GOT3 (cell line): ENCODE measurements around the gene ACBD3.

Experiments used
- DNase-seq: peaks from one replicate; lab custom pipeline; 2025; ENCODE audit warnings: mixed read lengths; lab: John Stamatoyannopoulos, UW

Gene ACBD3

DNA sequence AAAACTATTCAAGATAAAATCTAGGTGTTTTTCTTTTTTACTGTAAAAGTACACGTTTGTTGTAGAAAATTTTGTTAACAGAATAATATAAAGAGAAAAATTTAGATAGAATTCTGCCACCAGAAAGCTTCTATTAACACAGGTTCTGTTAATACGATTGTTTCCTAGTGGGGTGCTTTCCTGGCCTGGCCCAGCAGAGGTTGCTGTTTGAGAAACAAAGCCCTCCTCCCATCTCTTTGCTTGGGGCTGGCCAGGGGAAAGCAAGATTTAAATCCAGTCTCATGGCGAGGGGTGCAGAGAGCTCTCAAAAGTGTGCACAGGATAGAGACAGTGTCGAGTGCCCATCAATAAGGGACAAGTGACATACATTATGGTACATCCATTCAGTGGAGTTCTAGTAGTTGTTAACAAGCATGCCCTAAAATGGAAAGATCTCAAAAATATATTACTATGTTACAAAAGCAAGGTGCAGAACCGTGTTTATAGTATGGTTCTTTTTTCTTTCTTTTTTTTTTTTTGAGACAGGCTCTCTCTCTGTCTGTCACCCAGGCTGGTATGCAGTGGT is 14.6 kb upstream of the ACBD3 start:
- no peak for DNase-seq

DNA sequence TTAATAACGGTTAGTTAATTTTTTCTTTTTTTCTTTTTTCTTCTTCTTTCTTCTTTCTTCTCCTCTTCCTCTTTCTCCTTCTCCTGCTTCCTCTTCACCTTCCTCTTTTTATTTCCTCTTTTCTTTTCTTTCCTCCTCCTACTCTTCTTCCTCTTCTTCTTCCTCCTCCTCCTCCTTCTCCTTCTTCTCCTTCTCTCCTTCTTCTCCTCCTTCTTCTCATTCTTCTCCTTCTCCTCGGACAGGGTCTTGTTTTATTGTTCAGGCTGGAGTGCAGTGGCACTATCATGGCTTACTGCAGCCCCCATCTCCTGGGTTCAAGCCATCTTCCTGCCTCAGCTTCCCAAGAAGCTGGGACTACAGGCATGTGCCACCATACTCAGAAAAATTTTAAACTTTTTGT is 13.4 kb upstream of the ACBD3 start:
- DNase-seq = no peak

DNA sequence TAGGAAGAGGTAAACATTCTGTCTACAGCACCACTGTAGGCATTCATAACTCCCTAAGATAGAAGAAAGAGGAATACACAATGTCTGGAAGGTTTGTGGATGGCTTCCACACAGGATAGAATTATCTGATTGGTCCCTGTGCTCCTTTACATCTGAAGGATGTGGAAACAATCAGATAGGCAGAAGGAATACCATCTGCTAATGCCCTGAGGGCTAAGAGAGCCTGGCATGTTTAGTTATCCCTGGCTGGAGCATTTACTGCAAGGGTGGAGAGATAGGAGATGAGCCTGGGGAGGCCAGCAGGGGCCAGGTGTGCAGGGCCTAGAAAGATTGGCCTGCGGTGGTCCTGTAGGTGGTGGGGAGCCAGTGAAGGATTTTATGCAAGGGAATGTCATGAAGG is 8.6 kb upstream of the ACBD3 start:
- DNase-seq = no peak

DNA sequence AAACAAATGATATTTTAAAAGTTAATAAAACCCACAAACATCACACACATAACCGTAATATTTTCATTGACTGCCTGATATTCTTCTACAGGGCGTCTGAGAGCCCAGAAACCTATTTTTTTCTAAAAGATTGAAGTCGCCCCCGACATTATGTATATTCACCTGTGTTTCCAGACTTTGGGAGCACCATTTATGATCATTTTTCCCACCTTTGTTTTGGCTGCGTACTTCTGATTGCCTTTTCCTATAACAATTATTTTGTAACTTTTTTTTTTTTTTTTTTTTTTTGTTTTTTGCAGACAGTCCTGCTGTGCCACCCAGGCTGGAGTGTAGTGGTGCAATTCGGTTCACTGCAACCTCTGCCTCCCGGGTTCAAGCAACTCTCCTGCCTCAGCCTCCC is 839 bp upstream of the ACBD3 start:
- DNase-seq = no peak

- DNase-seq = no peak
Observed at GRCh38 chr1:226187019-226187322, 430 bp upstream of the ACBD3 start.

DNA sequence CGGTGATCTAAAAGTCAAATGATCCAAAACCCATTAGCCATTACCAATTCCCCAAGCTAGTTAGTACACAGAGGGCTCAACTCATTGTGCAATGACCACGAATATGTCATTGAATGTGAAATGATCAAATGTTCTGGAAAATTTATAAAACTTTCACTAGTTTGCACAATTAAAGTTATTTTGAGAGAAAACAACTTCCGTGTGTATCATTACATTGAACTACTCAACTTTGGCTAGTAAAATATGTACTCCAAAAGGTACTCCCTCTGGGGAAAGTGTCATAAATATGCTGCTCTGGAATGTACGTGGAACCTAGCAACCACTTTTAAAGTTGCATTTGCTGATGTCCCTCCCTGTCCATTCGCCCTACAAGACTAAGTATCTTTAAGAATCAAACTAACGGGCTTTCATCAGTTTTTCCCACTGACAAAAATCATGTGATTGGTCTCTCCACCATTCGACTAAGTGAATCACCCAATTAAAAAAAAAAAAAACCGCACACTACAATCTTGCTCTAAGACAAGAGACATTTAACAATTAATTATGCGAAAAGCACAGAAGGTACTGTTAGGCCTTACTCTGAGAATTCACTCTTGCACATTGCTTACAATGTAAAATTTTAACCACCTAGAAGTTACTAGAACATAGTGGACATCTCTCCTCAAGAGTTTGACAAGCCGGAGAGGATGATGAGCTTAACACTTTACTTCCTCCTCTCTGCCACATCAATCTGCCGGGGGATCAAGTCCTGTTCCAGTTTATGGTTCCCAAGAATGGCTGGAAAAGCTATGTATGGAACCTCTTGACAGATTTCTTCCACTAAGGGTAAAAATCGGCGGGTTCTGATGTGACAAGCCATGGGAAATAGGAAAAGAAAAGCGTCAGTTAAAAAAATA is 1.2 kb downstream of the ACBD3 start:
- DNase-seq = no peak

DNA sequence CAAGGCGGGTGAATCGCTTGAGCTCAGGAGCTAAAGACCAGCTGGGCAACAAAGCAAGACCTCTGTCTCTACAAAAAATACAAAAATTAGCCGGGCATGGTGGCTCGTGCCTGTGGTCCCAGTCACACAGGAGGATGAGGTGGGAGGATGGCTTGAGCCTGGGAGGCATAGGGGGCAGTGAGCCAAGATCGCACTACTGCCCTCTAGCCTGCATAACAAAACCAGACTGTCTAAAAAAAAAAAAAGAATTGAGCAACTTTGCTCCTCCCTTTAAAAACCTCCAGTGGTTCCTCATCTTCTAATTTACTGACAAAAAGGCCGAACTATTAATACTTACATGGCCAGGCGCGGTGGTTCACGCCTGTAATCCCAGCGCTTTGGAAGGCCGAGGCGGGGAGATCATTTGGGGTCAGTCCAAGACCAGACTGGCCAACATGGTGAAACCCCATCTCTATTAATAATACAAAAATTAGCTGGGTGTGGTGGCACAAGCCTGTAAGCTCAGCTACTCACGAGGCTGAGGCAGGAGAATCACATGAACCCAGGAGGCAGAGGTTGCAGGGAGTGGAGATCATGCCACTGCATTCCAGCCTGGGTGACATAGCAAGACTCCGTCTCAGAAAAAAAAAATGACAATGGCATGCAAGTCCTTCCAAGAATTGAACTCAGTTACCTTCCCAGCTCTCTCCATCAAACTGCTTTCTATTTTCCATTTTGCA is 4.4 kb downstream of the ACBD3 start:
- DNase-seq = no peak

- no peak for DNase-seq
Observed at GRCh38 chr1:226176870-226177269, 9.7 kb downstream of the ACBD3 start.

- DNase-seq = no peak
Observed at GRCh38 chr1:226172589-226172988, 14.0 kb downstream of the ACBD3 start.

DNA sequence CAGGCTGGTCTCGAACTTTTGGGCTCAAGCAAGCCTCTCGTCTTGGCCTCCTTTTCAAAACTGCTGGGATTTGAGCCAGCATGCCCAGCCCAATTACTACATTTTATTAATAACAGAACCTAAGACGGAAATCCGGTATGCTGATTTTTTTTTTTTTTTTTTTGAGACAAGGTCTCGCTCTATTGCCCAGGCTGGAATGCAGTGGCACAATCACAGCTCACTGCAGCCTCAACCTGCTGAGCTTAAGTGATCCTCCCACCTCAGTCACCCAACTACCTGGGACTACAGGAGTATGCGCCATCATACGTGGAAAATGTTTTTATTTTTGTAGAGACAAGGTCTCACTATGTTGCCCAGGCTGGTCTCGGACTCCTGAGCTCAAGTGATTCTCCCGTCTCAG is 20.2 kb downstream of the ACBD3 start:
- DNase-seq = no peak

- DNase-seq = no peak
Observed at GRCh38 chr1:226164154-226164553, 22.4 kb downstream of the ACBD3 start.

DNA sequence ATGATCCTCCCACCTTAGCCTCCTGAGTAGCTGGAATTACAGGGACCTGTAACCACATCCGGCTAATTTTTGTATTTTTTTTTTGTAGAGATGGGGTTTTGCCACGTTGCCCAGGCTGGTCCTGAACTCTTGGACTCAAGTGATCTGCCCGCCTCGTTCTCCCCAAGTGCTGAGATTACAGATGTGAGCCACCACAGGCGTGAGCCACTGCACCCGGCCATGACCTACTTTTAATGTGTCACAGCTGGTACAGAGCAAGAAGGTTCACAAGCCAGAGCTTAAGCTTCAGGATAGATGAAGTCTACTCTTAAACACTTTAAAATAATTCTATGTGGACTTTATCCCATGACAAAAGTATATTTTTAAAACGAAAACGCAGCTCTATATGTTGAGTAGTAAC is 23.6 kb downstream of the ACBD3 start:
- no peak for DNase-seq

DNA sequence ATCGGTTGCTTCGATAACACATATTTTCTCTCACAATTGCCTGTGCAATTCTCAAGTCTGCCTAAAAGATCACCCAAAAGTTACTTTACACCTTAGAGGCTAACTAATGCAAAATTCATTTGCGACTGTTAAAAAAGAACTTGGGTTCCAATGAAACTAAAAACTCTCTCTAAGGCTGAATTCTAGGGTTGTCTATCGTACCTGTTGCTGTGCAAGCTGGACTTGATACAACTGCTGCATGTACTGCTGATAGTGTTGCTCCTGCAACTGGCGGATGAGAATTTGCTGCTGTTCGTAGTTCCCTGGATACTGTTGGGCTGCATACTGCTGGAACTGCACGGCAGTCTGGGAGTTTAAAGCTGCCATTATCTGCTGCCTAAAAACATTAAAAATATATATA is 27.6 kb downstream of the ACBD3 start:
- no peak for DNase-seq

- DNase-seq = no peak
Observed at GRCh38 chr1:226158457-226158856, 28.1 kb downstream of the ACBD3 start.

- no peak for DNase-seq
Observed at GRCh38 chr1:226157761-226158316, 28.7 kb downstream of the ACBD3 start.

- no peak for DNase-seq
Observed at GRCh38 chr1:226154593-226154992, 31.9 kb downstream of the ACBD3 start.

DNA sequence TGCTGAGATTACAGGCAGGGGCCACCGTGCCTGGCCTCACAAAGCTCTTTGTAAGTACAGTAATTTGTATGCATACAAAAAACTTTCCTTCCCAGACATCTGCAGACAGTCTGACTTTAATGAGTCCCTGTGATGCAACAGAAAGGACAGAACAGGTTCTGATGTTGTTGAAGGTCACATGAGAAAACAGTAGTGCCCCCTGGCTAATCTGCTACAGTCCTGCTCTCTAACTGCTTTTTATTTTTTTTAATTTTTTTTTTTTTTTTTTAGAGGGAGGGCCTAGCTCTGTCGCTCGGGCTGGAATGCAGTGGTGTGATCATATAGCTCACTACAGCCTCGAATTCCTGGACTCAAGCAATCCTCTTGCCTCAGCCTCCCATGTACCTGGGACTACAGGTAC is 36.7 kb downstream of the ACBD3 start:
- DNase-seq = no peak

GRCh38 chr1:226148121-226148648 is 38.4 kb downstream of the ACBD3 start:
- DNase-seq = no peak

DNA sequence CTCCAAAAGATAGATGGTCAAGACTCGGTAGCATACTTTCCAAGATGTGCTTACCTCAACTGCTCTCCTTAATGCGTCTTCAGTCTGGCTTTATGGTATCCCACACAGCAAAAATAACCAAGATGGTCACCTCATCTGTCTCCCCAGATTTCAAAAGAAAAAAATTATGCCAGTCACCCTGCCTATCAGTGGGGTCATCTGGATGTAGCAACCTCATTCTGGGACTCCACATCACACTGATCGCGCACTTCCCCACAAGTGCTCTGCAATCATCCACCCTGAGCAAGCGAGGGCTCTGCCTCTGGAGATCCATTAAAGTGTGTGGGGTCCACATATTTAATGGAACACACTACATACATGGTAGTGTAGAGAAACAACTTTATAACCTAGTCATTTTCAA is 42.5 kb downstream of the ACBD3 start:
- DNase-seq = no peak

DNA sequence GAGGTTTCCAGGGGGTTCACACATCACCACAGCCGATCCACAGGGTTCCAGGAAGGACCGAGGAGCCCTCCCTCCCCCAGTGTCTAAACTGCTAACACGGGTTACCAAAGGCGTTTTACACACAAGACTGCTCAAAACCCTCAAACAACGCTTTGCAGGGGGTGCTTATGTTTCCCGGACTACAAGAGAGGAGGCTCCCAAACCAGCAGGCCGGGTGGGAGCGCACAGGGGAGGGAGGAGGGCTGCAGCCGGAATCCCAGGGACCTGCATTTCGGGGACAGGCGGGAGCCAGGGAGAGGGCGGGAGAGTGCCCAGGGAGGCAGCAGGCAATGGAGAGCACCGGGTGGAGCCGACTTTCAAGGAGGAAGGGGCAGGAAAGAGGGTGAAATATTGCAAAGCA is 50.8 kb downstream of the ACBD3 start:
- no peak for DNase-seq

- DNase-seq = no peak
Observed at GRCh38 chr1:226135059-226135651, 51.4 kb downstream of the ACBD3 start.
